H1 (cell line): ENCODE results near the gene LCOR.

ENCODE experiments used
- CTCF ChIP-seq, 3 experiments: IDR thresholded peaks; 1 replicate in 2 of 3; 2 replicates in 1 of 3; pipeline versions ENCODE4 v1.5.1 to v1.6.1; 2011; ENCODE audit warnings: low read length in 3 of 3, mild to moderate bottlenecking in 3 of 3, inconsistent platforms in 2 of 3, low read depth in 1 of 3, moderate library complexity in 1 of 3; ENCODE audit not compliant: insufficient read depth in 1 of 3; ENCODE audit errors: control extremely low read depth in 1 of 3
- EZH2 ChIP-seq: fragments of 200-600 bp; sonication (generic); IDR thresholded peaks from 2 replicates; pipeline ENCODE4 v1.7.1; 2012; ENCODE audit warnings: low read depth, mild to moderate bottlenecking, moderate library complexity, low read length, inconsistent platforms; ENCODE audit not compliant: severe bottlenecking
- SAP30 ChIP-seq: fragments of 300-600 bp; sonication (generic); IDR thresholded peaks from 2 replicates; pipeline ENCODE4 v1.7.1; 2012; ENCODE audit warnings: low read length, moderate library complexity, mild to moderate bottlenecking, inconsistent platforms; ENCODE audit not compliant: insufficient read depth, insufficient replicate concordance
- SIN3A ChIP-seq, 2 experiments: IDR thresholded peaks in 1 of 2; conservative IDR thresholded peaks in 1 of 2; 2 replicates each; pipeline ENCODE4 v1.6.1; 2011 to 2012; ENCODE audit warnings: low read length in 2 of 2, improper control_type of control experiment in 1 of 2, low read depth in 1 of 2, mild to moderate bottlenecking in 1 of 2
- SP1 ChIP-seq: IDR thresholded peaks from 2 replicates; pipeline ENCODE4 v1.6.1; 2011; ENCODE audit warnings: low read depth, low read length
- TAF1 ChIP-seq: IDR thresholded peaks from 2 replicates; pipeline ENCODE4 v1.6.1; 2011; ENCODE audit warnings: mild to moderate bottlenecking, low read depth, low read length
- TAF7 ChIP-seq: optimal IDR thresholded peaks from 2 replicates; pipeline ENCODE3; 2011; ENCODE audit warnings: low read depth, mild to moderate bottlenecking, inconsistent platforms, low read length, moderate library complexity, borderline replicate concordance
- TCF12 ChIP-seq: IDR thresholded peaks from 2 replicates; pipeline ENCODE4 v1.6.1; 2011; ENCODE audit warnings: low read depth, mild to moderate bottlenecking, low read length

- TF ChIP-seq SAP30 (no peak), EZH2 (no peak), TAF7 (no peak), SIN3A (conservative IDR thresholded peaks at IDR 0.05 in 1 of 2, IDR thresholded peaks at IDR 0.05 in 1 of 2; ENCODE audit: low read depth in 1 of 2, low read length in 2 of 2) (no peak), TAF1 (no peak), SP1 (no peak), CTCF (IDR thresholded peaks at IDR 0.05; ENCODE audit: control extremely low read depth in 1 of 3, insufficient read depth in 1 of 3, low read depth in 1 of 3, low read length in 3 of 3) (no peak), TCF12 (no peak)
Observed at GRCh38 chr10:97020452-97021400, 188.6 kb downstream of the LCOR start.
